Stimulated activated CD8-positive, alpha-beta memory T cell treated with anti-CD3 and anti-CD28 coated beads, Interleukin-2, amount 100 ng/mL, for 1 hour (primary cell): ENCODE results near the gene RLF.

Source experiments
- DNase-seq, 2 donors: peaks; one replicate each; pipeline ENCODE4 v3.0.0-alpha.2; 2020; ENCODE audit warnings: low read depth in 2 of 2

RLF gene, protein sequence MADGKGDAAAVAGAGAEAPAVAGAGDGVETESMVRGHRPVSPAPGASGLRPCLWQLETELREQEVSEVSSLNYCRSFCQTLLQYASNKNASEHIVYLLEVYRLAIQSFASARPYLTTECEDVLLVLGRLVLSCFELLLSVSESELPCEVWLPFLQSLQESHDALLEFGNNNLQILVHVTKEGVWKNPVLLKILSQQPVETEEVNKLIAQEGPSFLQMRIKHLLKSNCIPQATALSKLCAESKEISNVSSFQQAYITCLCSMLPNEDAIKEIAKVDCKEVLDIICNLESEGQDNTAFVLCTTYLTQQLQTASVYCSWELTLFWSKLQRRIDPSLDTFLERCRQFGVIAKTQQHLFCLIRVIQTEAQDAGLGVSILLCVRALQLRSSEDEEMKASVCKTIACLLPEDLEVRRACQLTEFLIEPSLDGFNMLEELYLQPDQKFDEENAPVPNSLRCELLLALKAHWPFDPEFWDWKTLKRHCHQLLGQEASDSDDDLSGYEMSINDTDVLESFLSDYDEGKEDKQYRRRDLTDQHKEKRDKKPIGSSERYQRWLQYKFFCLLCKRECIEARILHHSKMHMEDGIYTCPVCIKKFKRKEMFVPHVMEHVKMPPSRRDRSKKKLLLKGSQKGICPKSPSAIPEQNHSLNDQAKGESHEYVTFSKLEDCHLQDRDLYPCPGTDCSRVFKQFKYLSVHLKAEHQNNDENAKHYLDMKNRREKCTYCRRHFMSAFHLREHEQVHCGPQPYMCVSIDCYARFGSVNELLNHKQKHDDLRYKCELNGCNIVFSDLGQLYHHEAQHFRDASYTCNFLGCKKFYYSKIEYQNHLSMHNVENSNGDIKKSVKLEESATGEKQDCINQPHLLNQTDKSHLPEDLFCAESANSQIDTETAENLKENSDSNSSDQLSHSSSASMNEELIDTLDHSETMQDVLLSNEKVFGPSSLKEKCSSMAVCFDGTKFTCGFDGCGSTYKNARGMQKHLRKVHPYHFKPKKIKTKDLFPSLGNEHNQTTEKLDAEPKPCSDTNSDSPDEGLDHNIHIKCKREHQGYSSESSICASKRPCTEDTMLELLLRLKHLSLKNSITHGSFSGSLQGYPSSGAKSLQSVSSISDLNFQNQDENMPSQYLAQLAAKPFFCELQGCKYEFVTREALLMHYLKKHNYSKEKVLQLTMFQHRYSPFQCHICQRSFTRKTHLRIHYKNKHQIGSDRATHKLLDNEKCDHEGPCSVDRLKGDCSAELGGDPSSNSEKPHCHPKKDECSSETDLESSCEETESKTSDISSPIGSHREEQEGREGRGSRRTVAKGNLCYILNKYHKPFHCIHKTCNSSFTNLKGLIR (N-terminal part only)

DNA sequence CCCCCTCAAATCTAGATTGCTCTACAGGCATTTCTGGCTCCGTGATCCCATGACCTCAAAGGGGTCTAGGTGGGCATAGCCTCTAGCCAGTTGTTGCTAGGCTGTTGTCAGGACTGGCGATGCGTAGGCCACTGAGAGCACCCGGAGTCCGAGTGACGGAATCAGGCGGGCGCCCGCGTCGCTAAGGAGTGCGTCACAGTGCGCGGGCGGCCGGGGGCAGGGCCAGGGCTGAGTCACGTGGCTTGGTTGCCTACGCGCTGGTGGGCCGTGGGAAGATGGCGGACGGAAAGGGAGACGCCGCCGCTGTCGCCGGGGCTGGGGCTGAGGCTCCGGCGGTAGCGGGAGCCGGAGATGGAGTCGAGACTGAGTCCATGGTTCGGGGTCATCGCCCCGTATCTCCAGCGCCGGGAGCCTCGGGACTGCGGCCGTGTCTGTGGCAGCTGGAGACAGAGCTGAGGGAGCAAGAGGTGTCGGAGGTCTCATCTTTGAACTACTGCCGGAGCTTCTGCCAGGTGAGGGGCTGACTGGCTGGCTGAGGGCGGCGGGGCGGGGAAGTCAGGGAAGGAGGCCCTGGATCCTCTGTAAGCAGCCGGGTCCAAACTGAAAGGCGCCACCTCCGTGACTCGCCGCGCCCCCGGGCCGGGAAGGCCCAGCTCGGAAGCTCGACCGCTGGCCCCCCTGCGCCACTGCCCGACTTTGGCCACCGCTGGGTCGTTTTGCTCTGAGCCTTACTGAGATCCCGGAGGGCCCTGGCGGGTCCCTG, at the start of gene RLF:
Gene RLF (plus strand): TSS at position 263 of the 763 bp plus-strand sequence. CDS start 13 bp downstream, at position 276.
- DNase-seq = peak; percentile 90 to 93

DNA sequence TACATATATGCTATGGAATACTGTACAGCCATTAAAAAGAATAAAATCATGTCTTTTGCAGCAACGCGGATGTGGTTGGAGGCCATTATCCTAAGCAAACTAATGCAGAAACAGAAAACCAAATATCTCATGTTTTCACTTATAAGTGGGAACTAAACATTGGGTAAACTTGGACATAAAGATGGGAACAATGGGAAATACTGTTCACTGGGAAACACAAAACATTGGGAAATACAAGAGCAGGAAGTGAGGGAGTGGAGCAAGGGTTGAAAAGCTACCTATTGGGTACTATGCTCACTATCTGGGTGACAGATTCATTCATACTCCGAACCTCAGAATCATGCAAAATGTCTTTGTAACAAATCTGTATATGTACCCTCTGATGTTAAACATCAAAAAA, 46.8 kb upstream of the RLF start:
- DNase-seq = no peak

DNA sequence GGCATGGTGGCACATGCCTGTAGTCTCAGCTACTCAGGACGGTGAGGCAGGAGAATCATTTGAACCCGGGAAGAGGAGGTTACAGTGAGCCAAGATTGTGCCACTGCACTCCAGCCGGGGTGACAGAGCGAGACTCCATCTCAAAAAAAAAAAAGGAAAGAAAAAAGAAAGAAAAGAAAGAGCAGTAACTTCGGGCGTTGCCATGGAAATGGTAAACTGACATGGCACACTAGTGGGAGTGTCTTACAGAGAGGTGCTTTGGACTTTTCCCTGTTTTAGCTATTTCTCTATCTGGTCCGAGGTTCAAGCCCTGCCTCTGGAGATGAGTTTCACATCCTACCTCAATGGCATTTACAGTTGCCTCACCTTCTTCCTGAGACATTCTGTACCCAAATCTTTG, 41.1 kb upstream of the RLF start:
- DNase-seq = no peak

DNA sequence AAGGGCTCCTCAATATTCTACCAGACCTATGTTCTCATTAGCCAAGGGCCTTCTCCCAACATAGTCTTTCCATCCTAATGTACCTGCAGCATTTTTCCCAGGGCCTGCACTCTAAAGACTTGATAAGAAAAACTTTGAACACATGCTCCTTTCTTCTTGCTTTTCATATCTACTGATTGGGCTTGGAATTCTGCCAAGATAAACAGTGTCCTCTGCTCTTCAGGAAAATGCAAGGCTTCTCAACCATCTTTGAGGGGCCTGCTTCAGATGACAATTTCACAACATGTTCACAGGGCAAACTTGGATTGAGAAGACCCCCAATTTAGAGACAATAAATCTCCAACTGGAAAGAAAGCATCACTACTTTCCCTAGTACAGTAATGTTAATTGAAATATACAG, 38.3 kb upstream of the RLF start:
- DNase-seq = no peak

DNA sequence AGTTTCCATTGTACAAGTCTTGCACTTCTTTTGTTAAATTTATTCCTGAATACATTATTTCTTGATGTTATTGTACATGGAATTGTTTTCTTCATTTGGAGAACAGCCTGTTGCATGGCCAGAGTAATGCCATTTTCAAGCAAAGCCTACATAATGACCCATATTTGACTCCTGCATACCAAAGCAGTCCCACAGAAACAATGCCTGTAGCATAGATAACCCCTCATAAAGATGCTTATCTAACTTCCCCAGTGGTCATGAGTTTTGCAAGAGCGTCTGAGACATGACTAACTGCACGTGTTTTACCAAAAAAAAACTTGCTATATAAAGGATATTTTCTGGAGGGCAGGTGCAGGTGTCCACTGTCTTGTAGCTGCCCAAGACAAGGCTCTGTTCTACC, 30.3 kb upstream of the RLF start:
- no peak for DNase-seq

DNA sequence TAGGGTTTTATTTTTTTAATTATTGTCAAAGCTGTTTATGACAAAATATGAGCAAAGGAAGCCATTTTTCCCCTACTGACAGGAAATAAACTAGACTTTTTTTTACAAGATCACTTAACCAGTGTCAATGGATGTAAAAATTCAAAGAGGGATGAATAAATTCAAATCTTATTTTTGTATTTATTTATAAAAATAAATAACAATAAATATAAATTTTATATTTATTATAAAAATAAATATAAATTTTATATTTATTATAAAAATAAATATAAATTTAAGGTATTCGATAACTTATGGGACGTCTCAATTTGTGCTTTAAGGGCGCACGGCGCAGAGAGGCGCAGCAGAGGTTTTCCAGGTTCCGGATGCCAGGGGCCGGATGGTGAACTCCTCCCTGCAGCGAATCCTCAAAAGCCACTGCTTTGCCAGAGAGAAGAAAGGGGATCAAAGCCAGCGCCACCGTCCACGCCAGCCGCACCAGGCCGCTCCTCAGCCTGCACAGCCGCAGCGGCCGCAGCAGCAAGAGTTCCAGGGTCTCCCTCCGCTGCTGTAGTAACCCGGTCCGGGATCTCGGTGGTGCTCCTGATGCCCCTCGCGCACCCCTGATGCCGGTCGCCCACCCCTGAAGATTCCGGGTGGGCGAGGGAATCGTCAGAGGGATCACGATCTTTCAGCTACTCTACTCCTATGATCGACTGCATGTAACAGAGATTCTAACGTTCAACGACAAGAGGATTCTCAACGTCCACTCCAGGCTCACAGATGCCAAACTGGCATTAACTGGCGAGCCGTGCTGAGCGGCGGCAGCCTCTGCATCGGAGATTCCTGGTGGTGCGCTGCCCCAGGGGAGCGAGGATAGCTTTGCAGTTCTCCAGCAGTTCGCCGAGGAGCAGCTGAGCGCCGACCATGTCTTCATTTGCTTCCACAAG, 28.5 kb upstream of the RLF start:
- DNase-seq = no peak

DNA sequence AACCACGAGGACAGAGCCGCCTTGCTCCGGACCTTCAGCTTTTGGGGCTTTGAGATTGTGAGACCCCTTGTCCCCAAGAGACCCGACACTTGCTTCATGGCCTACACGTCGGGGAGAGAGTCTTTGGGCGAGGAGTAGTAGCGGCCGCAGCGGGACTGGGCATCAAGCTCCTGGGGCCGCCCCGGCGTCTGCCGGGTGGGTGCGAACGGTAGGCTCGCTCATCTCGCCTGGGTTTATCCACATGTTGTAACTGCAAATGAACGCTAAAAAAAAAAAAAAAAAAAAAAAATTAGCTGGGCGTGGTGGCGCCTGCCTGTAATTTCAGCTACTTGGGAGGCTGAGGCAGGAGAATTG, 27.9 kb upstream of the RLF start:
- no peak for DNase-seq

DNA sequence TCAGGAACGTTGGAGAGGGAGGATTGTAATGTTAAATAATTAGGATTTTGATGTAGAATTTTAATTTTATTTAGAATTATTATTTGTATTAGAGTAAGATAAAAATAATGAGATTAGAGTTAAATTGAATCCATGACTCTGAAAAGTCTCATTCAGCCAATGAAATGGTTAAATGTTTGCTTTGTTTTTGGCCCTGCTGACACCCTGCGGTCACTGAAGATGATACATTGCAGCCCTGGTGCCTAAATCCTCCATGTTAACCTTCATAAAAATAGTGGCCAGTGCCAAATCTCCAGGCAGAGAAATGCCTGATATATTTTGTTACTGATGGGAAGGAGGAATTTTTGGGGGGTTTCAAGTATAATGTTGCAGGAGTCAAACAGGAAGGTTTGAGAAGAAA, 27.3 kb upstream of the RLF start:
- DNase-seq = no peak

DNA sequence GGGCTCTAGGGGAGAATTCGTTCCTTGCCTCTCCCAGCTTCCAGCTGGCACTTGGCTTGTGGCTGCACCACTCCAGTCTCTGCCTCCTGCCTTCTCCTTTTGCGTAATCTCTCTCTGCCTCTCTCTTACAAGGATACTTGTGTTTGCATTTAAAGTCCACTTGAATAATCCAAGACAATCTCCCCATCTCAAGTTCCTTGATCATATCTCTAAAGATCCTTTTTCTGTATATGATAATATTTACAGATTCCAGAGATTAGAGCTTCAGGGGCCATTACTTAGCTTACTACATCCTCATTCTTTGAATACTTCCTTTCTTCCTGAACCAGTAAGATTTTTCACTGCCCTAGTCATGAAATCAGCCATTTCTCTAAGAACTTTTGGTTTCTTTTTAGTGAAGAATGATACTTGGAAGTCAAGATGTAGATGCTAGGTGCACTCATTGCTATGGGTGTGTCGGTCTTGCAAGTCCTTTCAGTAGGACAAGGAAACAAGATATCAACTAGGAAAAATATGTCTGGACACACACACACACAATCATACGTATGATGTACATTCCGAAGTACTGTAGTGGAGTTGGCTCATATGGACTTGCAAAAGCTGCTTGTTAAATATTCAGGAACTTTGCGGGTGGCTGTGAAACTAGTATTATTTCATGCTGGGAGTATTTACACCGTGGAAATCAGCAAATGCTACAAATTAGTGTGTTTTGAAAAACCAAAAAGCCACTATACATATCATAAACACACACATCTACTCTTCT, 20.8 kb upstream of the RLF start:
- no peak for DNase-seq

DNA sequence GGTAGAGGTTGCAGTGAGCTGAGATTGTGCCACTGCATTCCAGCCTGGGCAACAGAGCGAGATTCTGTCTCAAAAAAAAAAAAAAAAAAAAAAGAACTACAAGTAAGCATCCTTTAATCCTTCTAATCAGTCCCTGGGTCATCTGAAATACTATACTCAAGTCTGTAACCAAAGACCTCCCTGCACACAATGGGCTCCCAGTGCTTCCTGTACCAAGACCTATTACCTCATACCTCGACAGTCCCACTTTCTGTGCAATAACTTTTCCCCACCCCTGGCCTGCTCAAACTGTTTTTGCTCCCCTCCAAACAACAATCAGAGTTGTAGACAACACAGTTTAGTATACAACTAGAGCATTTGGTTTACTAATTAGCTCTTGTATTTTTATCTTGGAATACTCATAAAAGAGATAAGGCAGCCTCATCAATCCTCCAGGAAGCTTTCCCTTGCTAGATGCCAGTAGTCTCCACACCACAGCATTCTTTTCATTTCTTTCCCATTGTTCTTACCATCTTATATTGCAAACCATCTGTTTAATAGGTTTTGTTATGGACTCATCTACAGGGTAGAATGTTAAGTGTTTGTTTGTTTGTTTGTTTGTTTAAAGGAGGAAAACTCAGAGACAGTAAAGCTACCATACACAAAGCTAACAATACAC, 19.2 kb upstream of the RLF start:
- no peak for DNase-seq

DNA sequence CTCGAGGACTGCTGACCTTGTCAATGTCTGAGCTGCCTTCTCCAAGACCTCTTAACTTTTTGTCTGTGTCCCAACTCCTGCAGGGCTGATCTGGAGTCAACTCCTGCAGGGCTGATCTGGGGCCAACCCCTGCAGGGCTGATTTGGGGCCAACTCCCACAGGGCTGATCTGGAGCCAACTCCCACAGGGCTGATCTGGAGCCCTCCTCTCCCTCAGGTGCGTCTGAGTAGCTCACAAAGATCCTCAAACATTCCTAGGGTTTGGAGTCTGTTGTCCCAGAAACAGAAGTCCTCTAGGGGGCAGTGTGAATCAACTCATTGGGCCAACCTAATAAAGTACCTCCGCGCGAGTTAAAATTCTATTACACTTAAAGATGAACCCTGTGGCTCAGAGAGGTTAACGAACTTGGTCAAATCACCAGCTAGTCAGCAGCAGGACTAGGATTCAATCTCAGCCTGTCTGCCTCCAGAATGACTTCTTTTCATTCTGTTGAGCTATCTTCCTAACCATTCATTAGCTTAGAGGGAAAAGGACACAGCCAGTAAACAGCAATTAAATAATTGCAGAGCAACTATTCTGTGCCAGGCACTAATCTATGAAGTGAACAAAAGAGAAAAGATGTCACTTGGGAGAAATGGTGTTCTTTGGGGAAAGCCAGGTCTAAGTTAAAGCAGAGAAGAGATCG, 17.2 kb upstream of the RLF start:
- DNase-seq = peak; percentile 12 to 16

DNA sequence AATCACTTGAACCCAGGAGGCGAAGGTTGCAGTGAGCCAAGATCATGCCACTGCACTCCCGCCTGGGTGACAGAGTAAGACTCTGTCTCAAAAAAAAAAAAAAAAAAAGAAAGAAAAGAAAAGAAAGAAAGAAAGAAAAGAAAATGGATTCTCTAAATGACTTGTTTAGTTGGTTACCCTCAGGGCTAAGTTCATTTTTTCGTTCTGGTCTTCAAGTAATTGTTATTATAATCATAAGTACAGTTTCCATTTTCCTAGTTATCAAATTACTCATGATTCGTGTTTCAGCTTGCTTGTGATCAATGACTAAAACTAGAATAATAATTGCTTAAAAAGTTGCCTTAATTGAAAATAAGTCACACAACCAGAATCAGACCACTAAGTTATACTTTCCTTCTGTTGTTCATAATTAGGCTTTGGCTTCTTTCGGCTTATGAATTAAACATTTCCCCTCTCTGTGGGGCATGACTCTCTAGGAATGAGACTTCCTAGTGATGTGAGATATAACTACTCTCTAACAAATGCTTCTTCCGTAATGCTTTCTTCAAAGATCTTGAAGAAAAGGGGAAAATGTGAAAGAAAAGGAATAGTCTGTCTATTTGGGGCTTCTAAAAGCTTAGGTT, 9.6 kb upstream of the RLF start:
- DNase-seq = no peak

DNA sequence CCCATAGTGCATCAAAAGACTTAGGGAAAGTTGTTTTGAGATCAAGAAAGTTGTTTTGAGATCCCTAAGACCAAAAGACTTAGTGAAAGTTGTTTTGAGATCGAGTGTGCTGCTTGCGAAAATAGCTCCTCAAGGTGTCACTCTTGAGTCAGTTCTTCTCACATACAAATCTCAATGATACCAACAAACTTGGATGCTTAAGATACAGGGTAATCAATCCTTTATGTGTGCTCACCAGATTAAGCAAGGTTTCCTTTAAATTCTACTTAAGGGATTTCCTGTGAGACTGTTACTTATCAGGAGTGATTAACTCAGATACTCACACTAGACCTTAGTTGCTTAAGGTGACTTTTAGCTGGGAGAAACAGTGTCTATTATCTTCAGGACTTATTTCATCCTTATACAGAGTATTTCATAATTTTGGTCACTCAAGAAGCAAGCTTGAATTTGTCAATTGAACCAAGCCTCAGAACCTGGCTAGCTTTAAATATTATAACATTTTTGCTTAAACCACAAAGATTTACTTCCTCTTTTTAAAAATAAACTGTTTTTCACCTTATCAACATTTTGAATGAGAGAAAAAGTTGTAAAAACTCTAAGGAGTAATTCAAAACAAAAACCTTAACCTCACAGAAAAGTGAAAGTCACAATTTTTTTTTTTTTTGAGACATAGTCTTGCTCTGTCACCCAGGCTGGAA, 8.0 kb upstream of the RLF start:
- DNase-seq = no peak

DNA sequence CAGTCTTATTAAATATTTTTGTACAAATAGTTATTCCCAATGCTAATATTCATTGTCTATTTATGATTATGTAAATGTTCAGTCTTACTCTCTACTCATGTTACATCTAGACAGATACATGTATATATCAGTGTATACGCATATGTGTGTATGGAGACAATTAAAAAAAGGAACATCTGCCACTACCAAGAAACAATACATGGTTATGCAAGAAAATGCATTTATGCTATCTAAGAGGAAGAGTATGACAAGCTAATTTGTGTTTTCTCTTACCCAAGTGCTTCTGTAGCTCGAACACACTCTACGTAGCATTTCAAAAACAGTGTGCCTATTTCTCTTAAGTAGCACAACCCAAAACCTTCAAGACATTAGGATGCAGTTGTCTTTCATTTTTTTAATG, 6.1 kb upstream of the RLF start:
- no peak for DNase-seq

DNA sequence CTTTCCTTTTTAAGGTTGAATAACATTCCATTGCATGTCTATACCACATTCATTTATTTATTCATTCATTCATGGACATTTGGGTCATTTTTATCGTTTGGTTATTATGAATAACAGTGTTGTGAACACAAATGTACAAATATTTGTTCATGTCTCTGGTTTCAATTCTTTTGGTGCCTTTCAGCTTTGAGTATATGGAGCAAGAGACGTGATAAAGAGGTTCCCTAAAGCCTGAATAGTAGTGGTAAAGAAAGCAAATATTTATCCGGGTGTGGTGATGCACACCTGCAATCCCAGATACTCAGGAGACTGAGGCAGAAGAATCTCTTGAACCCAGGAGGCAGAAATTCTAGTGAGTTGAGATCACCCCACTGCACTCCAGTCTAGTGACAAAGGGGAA, 5.3 kb upstream of the RLF start:
- DNase-seq = no peak

DNA sequence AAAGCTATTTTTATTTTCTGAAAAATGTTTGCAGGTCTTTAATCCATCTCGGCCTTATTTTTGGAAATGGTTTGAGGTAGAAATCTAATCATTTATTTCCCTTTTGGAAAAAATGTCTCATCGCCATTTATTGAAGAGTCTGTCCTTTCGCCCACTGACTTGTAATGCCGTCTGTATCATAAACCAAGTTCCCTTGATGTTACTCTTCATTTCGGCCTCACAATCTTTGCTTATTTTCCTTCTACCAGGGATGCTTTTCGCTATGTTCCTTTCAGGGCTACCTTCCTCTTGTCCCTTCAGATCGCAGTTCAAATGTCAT, 422 bp upstream of the RLF start:
- no peak for DNase-seq

DNA sequence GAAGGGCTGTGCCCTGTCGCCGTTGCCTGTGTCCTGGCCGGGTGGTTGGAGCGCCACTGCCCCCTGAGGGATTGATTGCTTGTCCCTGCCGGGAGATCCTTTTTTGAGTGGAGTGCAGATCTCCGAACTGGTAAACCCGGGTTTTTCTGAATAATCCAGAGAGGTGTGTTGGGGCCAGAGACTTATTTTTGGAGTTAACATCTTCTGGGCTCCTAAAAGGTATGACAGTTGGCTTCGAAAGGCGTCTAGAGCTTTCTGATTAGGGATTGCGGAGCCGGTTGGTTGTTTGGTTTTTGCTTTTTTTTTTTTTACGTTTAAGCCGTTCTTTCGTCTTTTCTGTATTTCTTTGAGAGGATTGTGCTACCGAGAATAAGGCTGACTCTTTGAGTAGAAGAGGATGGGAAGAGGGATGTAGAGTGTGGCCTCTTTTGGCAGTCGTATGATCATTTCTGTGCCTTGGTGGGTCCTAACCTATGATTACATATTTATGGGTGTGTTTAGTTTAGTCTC, 756 bp downstream of the RLF start:
- no peak for DNase-seq
